ENCODE data around the gene PLXNB2. TPM values are rescaled to one million over a fixed set of nuclear protein-coding genes. Genes with fewer than 3 reads are reported as not detected.

The PLXNB2 gene
- total RNA-seq, 1 experiment from 2014 or later: 109 TPM

GRCh38 chr22:50227579-50228215, 79.7 kb downstream of the PLXNB2 start:
- Histone ChIP-seq H3K4me1 (no peaks in the 10 kb centered on the region), H3K27me3 (no peaks in the 10 kb centered on the region), H3K27ac (no peak overlapping the region), H3K9me3 (replicated peaks) (no peaks in the 10 kb centered on the region), H3K36me3 (peaks cover 35% of the 10 kb centered on the region), H3K4me3 (no peak overlapping the region)
- DNase-seq: peak in 1 of 2 experiments; percentile 4

- peaks cover 39% of the 10 kb centered on the region for H3K36me3 ChIP-seq
- no peak overlapping the region for H3K4me3 ChIP-seq
- H3K9me3 ChIP-seq (replicated peaks): no peaks in the 10 kb centered on the region
- H3K27me3 ChIP-seq: no peaks in the 10 kb centered on the region
- H3K4me1 ChIP-seq: no peaks in the 10 kb centered on the region
- no peak for DNase-seq
- no peak overlapping the region for H3K27ac ChIP-seq
Observed at GRCh38 chr22:50226875-50227165, 80.6 kb downstream of the PLXNB2 start.

- Histone ChIP-seq H3K36me3 (peaks cover 45% of the 10 kb centered on the region), H3K4me1 (no peaks in the 10 kb centered on the region), H3K27me3 (no peaks in the 10 kb centered on the region), H3K4me3 (no peak overlapping the region), H3K9me3 (replicated peaks) (no peaks in the 10 kb centered on the region), H3K27ac (no peak overlapping the region)
- no peak for DNase-seq
Observed at GRCh38 chr22:50226063-50226874, 81.2 kb downstream of the PLXNB2 start.

GRCh38 chr22:50225200-50225969, 82.1 kb downstream of the PLXNB2 start:
- Histone ChIP-seq H3K9me3 (replicated peaks) (no peaks in the 10 kb centered on the region), H3K27ac (no peak overlapping the region), H3K4me3 (no peak overlapping the region), H3K4me1 (no peaks in the 10 kb centered on the region), H3K27me3 (no peaks in the 10 kb centered on the region), H3K36me3 (peaks cover 51% of the 10 kb centered on the region)
- DNase-seq: no peak

Other genes with a start within 250 kb of the PLXNB2 start
- gene TTLL8, start 249.3 kb downstream of the PLXNB2 start, total RNA-seq (2014; rRNA removed; shearing (Covaris generic)): not detected in 2 replicates
- gene MLC1, start 222.2 kb downstream of the PLXNB2 start, total RNA-seq (2014; rRNA removed; shearing (Covaris generic)): 0.04 and 0.18 TPM in 2 replicates
- gene MOV10L1, start 217.6 kb downstream of the PLXNB2 start, total RNA-seq (2014; rRNA removed; shearing (Covaris generic)): not detected in 2 replicates
- gene PANX2, start 136.9 kb downstream of the PLXNB2 start, total RNA-seq (2014; rRNA removed; shearing (Covaris generic)): not detected in 2 replicates
- 38.7 and 39.1 TPM in 2 replicates for gene TRABD, start 121.7 kb downstream of the PLXNB2 start, total RNA-seq (2014; rRNA removed; shearing (Covaris generic))
- gene SELENOO, start 106.6 kb downstream of the PLXNB2 start, total RNA-seq (2014; rRNA removed; shearing (Covaris generic)): 15.4 and 16.4 TPM in 2 replicates
- gene TUBGCP6, start 62.6 kb downstream of the PLXNB2 start, total RNA-seq (2014; rRNA removed; shearing (Covaris generic)): 27.8 and 40.2 TPM in 2 replicates
- 11.2 and 21.4 TPM in 2 replicates for gene HDAC10, start 56.4 kb downstream of the PLXNB2 start, total RNA-seq (2014; rRNA removed; shearing (Covaris generic))
- 52.0 and 54.0 TPM in 2 replicates for gene MAPK12, start 46.0 kb downstream of the PLXNB2 start, total RNA-seq (2014; rRNA removed; shearing (Covaris generic))
- 3.2 and 4.2 TPM in 2 replicates for gene MAPK11, start 37.3 kb downstream of the PLXNB2 start, total RNA-seq (2014; rRNA removed; shearing (Covaris generic))
- 0.08 and 0.18 TPM in 2 replicates for gene DENND6B, start 19.4 kb upstream of the PLXNB2 start, total RNA-seq (2014; rRNA removed; shearing (Covaris generic))
- gene PPP6R2, start 35.7 kb upstream of the PLXNB2 start, total RNA-seq (2014; rRNA removed; shearing (Covaris generic)): 51.6 and 60.6 TPM in 2 replicates
- gene SBF1, start 167.4 kb upstream of the PLXNB2 start, total RNA-seq (2014; rRNA removed; shearing (Covaris generic)): 90.2 and 100 TPM in 2 replicates
- not detected in 2 replicates for gene ADM2, start 173.9 kb upstream of the PLXNB2 start, total RNA-seq (2014; rRNA removed; shearing (Covaris generic))
- not detected in 2 replicates for gene MIOX, start 179.2 kb upstream of the PLXNB2 start, total RNA-seq (2014; rRNA removed; shearing (Covaris generic))
- gene LMF2, start 200.1 kb upstream of the PLXNB2 start, total RNA-seq (2014; rRNA removed; shearing (Covaris generic)): 39.2 and 48.8 TPM in 2 replicates
- 87.0 and 94.2 TPM in 2 replicates for gene NCAPH2, start 200.6 kb upstream of the PLXNB2 start, total RNA-seq (2014; rRNA removed; shearing (Covaris generic))
- gene SCO2, start 218.0 kb upstream of the PLXNB2 start, total RNA-seq (2014; rRNA removed; shearing (Covaris generic)): 0.71 and 2.1 TPM in 2 replicates
- 0.51 and 0.63 TPM in 2 replicates for gene TYMP, start 222.4 kb upstream of the PLXNB2 start, total RNA-seq (2014; rRNA removed; shearing (Covaris generic))
- gene KLHDC7B, start 238.3 kb upstream of the PLXNB2 start, total RNA-seq (2014; rRNA removed; shearing (Covaris generic)): 0.05 and 0.10 TPM in 2 replicates